ENCODE measurements around the gene HRCT1.

GRCh38 chr9:35856206-35856605 lies 49.8 kb upstream of the HRCT1 start:
- TF ChIP-seq POLR2A (IDR thresholded peaks at IDR 0.05; ENCODE audit: low read depth, low read length) (no peak), PAX5 (IDR thresholded peaks at IDR 0.05; ENCODE audit: insufficient read depth, low read length, severe bottlenecking) (no peak), POU2F2 (IDR thresholded peaks at IDR 0.05; ENCODE audit: low read depth, low read length) (no peak), POLR2AphosphoS5 (IDR thresholded peaks at IDR 0.05; ENCODE audit: low read depth, low read length) (no peak)

All from GM12891 (cell line).